ENCODE results near the gene DHDDS. TPM values are rescaled to one million over a fixed set of nuclear protein-coding genes. Genes with fewer than 3 reads are reported as not detected.
A peak's percentile ranks its signal among the peaks of the same experiment; 100 is the strongest.
"Not testable (repeated sequence)": the region's sequence is repeated elsewhere in the genome, so short reads cannot be mapped to it uniquely, and the experiment has no call there.

DHDDS gene, protein sequence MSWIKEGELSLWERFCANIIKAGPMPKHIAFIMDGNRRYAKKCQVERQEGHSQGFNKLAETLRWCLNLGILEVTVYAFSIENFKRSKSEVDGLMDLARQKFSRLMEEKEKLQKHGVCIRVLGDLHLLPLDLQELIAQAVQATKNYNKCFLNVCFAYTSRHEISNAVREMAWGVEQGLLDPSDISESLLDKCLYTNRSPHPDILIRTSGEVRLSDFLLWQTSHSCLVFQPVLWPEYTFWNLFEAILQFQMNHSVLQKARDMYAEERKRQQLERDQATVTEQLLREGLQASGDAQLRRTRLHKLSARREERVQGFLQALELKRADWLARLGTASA
- 20.6 TPM for polyA plus RNA-seq (ENCODE audit: insufficient read length)

DNA sequence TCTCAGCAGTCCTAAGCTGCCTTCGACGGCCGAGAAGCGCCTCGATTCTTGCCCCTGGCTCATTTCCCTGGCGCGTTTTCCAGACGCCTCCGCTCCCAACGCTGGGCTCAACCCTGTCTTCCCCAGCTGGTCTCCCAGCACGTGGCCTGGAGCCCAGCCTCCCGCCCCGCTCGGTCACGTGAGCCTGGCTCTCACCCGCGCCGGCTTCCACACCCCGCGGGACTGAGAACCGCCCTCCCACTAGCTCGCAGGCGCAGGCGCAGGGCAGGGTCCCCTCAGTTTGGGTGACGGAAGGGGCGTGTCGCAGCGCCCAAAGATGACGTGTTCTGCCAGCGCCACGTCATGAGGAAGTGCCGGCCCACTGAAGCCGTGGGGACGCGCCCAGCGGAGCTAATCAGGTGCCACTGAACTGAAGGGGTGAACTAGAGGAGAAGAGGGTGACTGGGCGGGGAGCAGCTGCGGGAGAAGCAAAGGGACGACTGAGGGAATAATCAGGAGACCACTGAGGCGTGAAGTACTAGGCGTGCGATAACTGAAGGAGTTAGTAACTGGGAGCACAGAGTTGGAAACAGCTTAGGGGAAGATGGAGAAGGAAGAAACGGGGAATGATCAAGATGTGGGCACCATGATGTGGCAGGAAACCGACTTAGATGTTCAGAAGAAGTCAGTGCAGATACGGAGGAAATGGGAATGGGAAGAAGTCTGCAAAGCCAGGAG, at the start of gene DHDDS:
DHDDS (plus strand) TSS at position 343 of the 717 bp plus-strand sequence. CDS start 625 bp downstream, outside the sequence.
- peak; percentile 99 for DNase-seq

DNA sequence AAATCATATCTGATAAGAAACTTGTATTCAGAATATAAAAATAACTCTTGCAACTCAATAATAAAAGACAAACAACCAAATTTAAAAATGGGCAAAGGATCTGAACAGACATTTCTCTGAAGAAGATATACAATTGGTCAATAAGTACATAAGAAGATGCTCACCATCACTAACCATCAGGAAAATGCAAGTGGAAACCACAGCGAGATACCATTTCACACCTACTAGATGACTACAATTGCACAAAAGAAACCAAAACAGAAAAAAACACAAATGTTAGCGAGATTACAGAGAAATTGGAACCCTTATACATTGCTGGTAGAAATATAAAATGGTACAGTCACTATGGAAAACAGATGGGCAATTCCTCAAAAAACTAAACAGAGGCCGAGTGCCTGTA, 48.0 kb upstream of the DHDDS start:
- no peak for DNase-seq

DNA sequence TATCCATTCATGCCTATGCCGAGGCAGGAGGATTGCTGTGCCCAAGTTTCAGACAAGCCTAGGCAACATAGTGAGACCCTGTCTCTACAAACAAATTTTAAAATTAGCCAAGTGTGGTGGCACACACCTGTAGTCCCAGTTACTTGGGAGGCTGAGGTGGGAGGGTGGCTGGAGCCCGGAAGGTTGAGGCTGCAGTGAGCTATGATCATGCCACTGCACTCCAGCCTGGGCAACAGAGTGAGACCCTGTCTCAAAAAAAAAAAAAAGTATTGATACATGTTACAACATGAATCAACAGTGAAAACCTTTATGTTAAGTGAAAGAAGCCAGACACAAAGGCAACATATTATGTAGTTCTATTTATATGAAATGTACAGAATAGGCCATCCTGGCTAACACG, 47.1 kb upstream of the DHDDS start:
- not testable (repeated sequence) for DNase-seq

DNA sequence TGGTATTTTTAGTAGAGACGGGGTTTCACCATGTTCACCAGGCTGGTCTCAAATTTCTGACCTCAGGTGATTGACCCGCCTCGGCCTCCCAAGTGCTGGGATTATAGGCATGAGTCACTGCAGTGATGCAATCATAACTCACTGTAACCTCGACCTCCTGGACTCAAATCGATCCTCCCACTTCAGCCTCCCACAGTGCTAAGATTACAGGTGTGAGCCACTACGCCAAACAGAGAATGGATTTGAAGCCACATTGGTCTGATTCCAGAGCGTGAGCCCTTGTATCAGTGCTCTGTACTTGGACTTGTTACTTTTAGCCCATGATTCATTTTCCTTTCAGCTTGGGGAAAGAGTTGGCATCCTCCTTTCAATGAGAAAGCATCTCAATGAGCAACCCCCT, 44.7 kb upstream of the DHDDS start:
- DNase-seq: no peak

DNA sequence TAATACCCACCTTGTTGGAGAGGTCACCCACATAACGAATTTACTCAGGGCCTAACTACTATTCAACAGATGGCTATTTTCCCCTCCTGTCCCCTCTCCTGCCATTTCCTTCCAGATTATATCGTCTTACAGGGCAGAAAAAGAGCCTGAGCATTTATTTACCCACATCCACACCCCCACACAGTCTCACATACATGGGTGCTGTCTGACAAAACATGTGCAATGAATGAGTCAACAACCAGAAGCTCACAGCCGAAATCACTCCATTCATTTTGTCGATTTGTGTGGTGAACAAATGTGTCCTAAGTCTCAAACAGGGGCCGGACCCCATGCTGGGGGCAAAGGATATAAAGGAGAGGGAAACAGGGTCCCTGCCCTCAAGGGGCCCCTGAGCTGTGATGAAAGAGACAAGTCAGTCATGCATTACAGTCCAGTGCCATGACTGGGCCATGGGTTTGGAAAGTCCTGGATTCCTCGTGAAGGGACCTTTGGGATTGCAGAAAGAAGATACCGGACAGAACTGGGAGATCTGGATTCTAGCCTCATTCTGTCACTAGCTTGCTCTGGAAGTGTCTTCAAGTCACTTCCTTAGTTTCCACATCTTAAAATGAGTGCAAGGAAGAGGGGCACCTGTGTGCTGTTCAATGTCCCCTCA, 43.2 kb upstream of the DHDDS start:
- no peak for DNase-seq

DNA sequence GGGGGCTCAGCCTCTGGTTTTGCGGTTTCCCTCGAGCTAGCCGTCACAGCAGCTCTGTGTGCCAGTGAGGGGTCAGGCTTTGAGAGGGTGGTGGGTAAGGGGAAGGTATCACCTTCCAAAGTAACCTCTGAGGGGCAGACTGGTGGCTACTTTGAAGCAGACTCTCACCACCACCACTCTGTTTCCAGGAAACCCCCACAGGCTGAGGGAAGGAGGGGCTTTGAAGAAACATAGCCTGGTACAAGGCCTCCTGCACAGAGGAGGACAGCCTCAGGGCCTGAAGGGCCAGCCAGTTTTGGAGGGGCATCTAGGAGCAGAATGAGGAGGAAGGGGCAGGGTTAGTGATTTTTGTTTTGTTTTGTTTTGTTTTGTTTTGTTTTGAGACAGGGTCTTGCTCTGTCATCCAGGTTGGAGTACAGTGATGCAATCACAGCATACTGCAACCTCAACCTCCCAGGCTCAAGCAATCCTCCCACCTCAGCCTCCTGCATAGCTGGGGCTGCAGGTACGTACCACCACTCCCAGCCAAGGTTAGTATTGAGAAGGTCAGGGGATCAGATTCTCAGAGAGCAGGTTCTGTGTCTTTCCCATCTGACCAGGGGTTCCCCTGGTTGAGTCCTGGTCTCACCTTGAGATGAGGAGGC, 42.4 kb upstream of the DHDDS start:
- DNase-seq: no peak

DNA sequence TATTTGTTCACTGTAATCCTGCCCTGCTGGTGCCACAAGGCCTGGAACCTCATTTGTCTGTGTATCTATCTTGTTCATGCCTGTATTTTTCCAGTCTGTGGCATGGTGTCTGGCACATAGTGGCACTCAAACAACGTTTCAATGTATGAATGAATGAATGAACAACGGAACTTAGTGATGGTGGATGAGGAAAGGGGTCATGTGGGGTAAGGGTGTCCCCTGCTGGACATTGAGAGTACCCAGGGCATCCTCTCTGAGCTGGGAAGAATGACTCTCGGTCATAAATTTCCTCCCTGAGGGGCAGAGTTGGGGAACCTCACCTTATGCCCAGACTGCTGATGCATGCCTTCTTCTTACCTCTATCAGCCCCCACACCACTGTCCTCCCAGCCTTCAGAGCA, 40.7 kb upstream of the DHDDS start:
- DNase-seq: no peak

DNA sequence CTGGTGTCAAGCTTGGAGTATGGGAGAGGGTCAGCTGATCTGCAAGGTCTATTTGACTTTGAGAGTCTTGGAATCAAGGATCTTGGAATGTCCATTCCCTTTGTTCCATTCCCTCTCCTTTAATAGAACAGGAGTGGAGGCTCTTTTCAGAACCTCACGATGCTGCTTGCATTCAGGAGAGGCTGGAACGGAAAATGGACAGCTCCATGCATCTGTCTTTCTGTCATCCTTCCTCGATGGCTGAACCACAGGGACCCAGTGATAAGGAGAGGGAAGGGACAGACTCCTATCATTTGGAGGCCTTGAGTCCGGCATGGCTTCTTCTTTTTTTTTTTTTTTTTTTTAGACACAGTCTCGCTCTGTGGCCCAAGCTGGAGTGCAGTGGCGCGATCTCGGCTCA, 36.4 kb upstream of the DHDDS start:
- DNase-seq: no peak

DNA sequence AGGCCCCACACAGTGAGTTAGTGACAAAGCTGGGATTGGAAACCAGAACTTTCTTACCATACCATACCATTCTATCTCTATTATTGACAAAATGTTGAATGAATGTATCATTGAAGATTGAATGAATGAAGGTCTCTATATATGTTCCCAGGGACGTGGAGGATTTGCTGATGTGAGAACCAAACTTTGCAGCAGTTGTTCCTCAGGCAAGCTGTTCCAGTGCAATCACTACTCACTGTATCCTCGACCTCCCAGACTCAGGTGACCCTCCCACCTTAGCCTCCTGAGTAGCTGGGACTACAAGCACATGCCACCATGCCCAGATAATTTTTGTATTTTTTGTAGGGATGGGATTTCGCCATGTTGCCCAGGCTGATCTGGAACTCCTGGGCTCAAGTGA, 33.1 kb upstream of the DHDDS start:
- DNase-seq: no peak

DNA sequence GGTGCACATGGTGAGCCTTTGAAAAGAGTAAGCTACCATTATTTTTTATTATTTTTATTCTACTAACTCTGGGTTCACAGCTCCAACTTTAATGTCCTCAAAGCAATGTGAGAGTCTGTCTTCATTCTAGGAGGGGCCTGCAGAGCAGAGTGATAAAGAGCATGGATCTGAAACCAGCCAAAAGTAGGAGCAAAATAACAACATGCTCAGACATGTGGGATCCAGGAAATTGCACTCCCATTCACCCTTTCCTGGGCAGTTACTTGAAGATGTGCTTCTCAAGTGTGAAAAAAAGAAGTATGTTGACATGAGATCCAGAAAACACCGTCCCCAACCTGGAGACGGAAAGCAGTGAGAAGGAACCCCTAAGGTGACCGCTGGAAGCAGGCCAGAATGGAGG, 30.2 kb upstream of the DHDDS start:
- no peak for DNase-seq

DNA sequence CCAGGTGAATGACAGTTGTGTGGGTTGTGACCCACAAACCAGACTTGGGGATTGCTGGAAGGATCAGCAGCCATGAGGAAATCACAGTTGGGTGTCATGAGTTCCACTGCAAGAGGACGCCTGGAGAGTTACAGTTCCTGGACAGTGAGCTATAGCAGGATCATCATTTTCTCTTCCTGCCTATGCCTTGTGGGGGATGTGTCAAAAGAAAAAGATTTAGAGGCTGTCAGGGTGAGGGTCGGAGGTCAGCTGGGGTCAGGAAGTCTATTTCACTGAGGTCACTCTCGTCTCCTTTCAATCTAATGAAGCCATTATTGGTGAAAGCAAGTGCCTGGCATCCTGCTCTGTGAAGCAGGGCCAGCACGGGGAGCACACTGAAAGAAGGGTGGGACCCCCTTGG, 28.5 kb upstream of the DHDDS start:
- no peak for DNase-seq

DNA sequence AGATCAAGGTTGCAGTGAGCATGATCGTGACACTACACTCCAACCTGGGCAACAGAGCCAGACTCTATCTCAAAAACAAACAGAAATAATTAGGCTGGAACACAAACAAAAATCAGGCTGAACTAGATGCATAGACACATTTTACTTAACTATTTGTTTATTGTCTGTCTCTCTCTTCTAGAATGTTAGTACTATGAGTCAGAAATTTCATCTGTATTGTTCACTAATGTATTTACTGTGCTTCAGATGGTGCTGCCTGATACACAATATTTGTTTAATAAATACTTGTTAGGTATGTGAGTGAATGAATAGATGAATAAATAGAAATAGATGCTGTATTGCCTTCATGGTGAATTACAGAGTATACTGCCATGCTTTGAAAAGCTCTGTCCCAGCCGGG, 27.5 kb upstream of the DHDDS start:
- DNase-seq: no peak

DNA sequence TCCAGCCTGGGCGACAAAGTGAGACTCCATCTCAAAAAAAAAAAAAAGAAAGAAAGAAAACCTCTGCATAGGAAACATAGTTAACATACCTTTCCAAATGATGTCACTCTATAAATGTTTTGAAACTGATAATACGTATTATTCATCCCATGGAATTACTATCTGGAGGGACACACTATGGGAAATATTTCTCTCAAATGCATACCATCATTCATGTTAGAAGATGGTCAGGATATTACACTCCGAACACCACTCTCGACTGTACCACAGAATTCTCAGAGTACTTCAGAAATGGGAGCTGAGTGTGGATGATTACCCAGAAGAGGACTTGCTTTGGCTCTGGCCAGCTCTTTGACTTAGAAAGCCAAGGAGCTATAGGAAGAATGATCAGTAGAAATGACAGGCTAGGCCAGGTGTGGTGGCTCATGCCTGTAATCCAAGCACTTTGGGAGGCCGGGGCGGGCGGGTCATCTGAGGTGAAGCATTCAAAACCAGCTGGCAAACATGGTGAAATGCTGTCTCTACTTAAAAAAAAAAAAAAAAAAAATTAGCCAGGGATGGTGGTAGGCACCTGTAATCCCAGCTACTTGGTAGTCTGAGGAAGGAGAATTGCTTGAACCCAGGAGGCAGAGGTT, 26.7 kb upstream of the DHDDS start:
- DNase-seq: no peak

DNA sequence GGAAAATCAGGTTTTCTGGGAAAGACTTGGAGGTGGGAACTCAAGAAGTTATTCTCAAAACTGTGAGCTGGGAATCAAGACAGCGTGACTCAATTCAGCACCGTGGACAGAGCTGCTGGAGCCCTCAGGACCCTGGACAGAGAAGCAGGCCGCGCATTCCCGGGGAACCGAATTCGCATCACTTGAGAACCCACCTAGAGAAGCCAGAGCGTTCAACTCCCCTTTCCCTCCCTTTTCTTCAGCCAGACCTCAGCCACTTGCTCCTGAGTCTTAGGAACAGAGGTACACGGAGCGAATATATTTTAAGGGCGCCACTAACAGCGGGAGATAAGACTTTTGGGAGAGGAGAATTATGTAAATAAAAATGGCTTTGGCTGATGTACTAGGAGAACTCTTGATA, 23.5 kb upstream of the DHDDS start:
- DNase-seq: peak; percentile 83

DNA sequence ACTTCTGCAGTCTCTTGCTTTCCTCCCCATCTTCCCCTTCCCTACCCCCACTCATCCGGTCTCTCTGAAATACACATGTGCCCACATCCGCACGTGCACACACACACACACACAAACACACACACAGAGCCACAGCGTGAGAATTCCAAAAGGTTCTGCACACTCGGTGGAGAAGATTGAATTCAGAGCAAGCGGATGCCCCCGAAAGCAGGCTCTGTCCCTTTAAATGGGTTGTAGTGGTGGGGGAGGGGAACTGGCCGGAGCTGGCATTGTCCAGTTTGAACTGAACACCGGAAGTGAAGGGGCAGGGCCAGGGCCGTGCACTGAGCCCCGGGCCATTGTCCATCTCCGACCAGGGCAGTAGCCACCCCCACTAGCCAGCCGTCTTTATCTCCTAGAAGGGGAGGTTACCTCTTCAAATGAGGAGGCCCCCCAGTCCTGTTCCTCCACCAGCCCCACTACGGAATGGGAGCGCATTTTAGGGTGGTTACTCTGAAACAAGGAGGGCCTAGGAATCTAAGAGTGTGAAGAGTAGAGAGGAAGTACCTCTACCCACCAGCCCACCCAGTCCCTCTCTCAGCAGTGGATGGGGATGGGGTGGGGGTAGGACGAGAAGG, 22.8 kb upstream of the DHDDS start:
- DNase-seq: no peak

DNA sequence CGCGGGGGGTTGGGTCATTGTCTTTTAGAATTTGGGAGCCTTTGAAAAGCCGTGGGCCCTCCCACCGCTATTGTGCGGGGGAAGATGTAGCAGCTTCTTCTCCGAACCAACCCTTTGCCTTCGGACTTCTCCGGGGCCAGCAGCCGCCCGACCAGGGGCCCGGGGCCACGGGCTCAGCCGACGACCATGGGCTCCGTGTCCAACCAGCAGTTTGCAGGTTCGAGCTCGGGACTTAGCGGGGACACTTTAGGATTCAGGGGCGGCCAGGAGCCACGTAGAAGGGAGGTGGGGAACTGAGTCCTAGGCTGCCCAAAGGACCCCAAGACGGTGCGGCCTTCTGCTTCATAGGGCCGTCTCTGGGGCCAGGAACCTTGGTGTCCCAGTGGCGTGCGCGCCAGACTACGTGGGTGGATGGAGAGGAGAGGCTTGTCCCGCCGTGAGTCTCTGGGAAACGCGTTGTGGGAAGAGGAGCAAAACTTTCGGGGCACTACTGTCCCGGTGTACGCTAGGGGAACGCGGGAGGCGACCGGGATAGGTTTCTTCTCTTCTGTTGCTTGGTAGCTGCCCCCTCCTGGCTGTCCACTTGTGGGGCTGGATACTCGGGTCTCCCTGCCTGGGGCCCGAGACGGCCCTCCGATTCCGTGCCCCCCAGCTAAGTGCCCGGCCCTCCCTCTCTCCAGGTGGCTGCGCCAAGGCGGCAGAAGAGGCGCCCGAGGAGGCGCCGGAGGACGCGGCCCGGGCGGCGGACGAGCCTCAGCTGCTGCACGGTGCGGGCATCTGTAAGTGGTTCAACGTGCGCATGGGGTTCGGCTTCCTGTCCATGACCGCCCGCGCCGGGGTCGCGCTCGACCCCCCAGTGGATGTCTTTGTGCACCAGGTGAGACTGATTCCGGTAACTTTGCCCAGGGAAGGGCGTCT, 21.2 kb upstream of the DHDDS start, which contains the start of gene LIN28A:
LIN28A (plus strand) TSS at position 112 of the 918 bp plus-strand sequence; CDS start at position 187, 75 bp downstream.
- DNase-seq: no peak

DNA sequence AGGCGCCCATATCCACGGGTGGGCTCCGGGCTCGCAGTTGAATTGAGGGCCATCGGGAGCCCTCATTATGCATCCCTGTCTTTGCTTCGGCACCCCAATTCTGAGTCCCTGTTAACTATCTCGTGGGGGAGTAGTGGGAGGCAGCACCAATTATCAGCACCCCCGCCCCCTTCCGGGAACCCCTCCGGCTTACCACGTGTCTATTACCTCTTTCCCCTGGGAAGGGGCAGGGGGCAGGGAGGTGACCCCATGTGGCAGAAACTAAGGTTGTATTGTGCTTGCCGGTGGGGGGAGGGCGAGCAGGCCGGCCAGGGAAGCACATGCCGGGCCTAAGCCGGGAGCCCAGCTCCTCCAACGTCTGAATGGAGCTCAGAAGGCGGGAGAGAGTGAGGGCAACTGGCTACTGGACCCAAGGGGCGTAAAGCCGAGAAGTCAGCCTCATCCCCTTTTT, 20.5 kb upstream of the DHDDS start:
- no peak for DNase-seq

DNA sequence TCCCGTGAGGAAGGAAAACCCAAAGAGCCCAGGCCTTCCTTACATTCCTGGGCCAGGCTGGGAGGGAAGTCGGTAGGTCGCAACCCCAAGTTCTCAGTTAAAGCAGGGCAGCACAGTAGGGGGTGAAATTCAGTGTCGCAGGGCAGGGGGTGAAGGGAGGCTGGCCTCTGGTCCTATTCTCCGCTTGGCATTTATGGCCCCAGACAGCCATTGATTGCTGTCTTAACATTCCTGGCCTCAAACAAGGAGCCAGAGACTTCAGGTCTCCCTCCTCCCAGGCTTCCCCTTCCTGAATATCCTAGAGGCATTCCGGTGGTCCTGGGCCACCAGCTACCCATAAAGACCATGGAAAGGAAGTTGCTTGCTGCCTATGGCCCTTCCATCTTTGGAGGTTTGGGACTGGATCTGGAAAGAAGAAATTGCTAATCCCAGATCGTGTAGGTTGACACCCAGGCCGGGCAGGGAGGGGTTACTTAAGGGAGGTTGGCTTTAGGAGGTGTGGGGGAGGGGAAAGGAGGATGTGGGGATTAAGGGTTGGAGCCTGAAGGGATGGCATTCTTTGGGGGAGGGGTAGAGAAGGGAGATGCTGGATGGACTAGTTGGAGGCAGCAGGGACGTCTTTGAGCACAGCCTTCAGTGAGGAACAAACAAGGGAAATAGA, 19.8 kb upstream of the DHDDS start:
- DNase-seq: no peak

DNA sequence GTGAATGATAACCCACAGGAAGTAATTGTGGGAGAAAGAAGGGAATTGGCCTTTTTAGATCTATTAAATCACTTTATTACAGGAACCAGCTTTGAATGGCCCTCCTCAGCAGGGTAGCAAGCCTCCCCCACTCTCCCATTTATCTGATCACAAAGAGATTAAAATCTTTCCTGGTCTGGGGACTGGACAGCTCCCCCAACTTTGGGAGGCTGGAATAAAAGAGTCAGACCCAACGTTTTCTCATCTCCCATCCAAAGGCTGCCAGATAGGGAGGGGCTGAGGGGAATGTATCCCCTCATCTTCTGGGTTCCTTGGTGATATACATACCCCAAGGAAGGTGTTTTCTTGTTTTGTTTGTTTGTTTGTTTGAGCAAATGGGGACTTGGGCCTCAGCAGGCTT, 19.1 kb upstream of the DHDDS start:
- DNase-seq: no peak

DNA sequence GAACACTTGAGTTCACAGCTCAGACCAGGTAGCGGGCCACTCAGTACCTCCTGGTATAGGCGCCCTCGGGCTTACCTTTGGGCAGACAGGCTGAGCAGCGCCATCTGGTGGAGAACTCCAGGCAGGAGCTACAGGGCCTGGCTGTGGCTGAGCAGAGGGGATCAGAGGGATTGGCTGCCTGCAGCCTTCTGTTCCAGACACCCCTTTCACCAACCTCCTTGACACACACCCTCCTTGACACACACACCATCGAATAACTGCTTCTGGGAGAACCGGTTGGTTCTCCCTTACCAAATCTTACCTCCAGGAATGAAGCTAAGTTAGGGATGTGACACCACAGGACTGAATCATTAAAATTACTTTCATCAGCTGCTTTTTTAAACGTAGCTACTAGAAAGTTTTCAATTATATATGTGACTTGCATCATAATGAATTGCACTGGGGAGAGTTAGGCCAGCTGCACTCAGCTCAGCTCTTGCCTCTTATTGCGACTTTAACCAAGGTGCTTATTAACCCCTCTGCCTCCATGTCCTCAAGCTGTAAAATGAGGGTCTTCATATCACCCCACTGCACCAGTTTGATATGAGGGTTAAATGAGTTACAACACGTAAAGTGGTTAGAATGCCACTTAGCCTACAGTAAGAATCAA, 14.9 kb upstream of the DHDDS start:
- DNase-seq: peak; percentile 32

All from hindlimb muscle (tissue), 1 donor.